ENCODE results near the gene FNBP1L. TPM values are rescaled to one million over a fixed set of nuclear protein-coding genes. Genes with fewer than 3 reads are reported as not detected.

FNBP1L gene
- total and polyA plus RNA-seq, 2 of the 8 experiments (the other 6 are each of a cell fraction or from before 2014, with no cell fraction given): 48.9 to 95.9 TPM

DNA sequence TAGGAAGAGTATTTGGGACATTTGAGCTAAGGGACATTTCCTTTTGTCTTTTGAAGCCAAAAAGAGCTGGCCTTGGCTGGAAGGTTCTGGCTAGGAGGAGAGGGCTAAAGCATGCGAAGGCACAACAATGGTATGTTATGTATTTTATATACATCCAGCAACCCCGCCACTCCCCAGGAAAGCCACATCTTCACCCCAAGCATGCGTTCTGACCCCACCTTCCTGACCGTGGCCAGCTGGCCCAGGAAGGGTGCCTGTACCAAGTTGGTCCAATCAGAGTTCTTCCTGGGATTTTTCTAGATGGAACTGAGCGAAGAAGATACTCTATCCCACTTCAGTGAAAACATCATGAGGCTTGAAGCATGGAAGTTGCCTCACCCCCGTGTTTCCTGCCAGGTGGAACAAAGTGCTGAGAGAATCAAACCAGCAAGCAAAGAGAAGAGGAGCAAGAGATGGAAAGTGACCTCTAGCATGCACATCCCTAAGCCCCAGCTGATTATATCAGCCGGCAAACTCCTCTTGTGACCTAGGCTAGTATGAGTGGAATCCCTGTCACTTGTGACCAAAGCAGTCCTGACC lies 151.0 kb downstream of the FNBP1L start (continued):
- TF ChIP-seq BRCA1 (IDR thresholded peaks at IDR 0.05; ENCODE audit: low read depth, low read length): no peak
- no peak for TF ChIP-seq KDM5A (IDR thresholded peaks at IDR 0.05; ENCODE audit: low read length)
- TF ChIP-seq RXRA (IDR thresholded peaks at IDR 0.05; ENCODE audit: insufficient read depth, low read depth, low read length): no peak
- no peak for TF ChIP-seq ASH2L (IDR thresholded peaks at IDR 0.05; ENCODE audit: low read length)

All from H1 (cell line).